ENCODE data around the gene CAPN15.

GRCh38 chr16:567373-568256 is 40.1 kb downstream of the CAPN15 start:
- TF ChIP-seq, protein P1, sequence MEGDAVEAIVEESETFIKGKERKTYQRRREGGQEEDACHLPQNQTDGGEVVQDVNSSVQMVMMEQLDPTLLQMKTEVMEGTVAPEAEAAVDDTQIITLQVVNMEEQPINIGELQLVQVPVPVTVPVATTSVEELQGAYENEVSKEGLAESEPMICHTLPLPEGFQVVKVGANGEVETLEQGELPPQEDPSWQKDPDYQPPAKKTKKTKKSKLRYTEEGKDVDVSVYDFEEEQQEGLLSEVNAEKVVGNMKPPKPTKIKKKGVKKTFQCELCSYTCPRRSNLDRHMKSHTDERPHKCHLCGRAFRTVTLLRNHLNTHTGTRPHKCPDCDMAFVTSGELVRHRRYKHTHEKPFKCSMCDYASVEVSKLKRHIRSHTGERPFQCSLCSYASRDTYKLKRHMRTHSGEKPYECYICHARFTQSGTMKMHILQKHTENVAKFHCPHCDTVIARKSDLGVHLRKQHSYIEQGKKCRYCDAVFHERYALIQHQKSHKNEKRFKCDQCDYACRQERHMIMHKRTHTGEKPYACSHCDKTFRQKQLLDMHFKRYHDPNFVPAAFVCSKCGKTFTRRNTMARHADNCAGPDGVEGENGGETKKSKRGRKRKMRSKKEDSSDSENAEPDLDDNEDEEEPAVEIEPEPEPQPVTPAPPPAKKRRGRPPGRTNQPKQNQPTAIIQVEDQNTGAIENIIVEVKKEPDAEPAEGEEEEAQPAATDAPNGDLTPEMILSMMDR (IDR thresholded peaks at IDR 0.05) = no peak
- TF ChIP-seq POLR2A (IDR thresholded peaks at IDR 0.05) = no peak
